GM10248 (cell line): Measurements from ENCODE around the gene INTS14.
"Not testable (repeated sequence)": the region's sequence is repeated elsewhere in the genome, so short reads cannot be mapped to it uniquely, and the experiment has no call there.

Experiments
- CTCF ChIA-PET: fragments of 300-600 bp; sonication (Branson Sonifier 250); formaldehyde crosslinking; extraction: SDS; loops from one replicate; lab custom pipeline; 2021; ENCODE audit warnings: antibody characterized with exemption; lab: Yijun Ruan, JAX
- POLR2A ChIA-PET: fragments of 350-650 bp; sonication (Branson Sonifier 250); formaldehyde crosslinking; extraction: SDS; loops from one replicate; lab custom pipeline; 2020; ENCODE audit warnings: antibody characterized with exemption; lab: Yijun Ruan, JAX
- DNase-seq: peaks from one replicate; pipeline ENCODE4 v3.0.0; 2012; ENCODE audit errors: extremely low spot score
- CTCF ChIP-seq: IDR thresholded peaks from 2 replicates; pipeline ENCODE4 v1.5.1; 2012; ENCODE audit warnings: mild to moderate bottlenecking, low read depth; ENCODE audit errors: extremely low read depth, missing control alignments, control extremely low read depth

Gene INTS14

DNA sequence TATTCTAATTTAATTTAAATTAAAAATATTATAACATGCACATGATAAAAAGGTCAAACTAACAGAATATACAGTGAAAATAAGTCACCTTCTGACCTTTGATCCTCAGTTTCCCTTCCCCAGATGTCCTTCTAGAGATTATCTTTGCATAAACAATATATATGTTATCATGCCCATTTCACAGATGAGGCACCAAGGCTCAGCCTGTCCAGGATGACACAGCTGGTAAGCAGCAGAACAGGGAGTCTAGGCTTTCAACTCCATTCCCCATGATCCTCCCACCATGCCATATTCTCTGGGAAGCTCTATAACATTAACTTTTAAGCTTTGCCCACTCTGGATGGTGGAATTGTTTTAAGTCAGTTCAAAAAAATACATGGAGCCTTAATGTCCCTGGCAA lies 12.2 kb upstream of the INTS14 start:
- CTCF ChIA-PET = interaction anchor here (2.1 to 3.4 kb wide), 3 partner anchors 12 to 36 kb away, joined by 5 to 24 read pairs (median 8); partner anchors contain the start of gene INTS14
- no peak for DNase-seq
- no peak for TF ChIP-seq CTCF
- POLR2A ChIA-PET = no interaction called here

DNA sequence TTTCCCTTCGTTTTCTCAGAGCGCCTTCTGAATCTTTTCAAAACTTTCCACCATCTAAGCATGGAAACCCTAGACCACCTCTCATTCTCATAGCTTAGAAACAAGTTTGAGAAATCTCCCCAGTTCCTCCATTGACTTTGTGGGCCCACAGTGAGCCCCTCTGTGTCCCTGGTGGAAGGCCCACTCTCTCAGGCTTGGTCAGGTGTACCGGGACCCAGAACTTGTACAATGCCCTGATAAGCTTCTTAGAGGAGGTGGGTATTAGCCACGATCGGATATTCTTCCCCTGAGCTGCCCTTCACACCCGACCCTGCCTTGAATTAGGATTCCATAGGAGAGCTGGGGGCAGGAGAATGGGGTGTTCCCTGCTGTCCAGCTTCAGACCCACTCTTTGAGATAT lies 10.7 kb upstream of the INTS14 start, which contains the start of gene SLC24A1:
SLC24A1 (plus strand) TSS at position 301 of the 400 bp plus-strand sequence. CDS start 2,143 bp downstream, outside the sequence.
- ChIA-PET CTCF (interaction anchor here (0.9 to 3.4 kb wide), 6 partner anchors 9 to 37 kb away, joined by 3 to 24 read pairs (median 4); partner anchors contain the start of gene INTS14), POLR2A (interaction anchor here (1.0 kb wide), 1 partner anchor 11 kb away, joined by 3 read pairs; the partner anchor contains the start of gene INTS14)
- DNase-seq = no peak
- no peak for TF ChIP-seq CTCF

GRCh38 chr15:65620833-65621232 lies 9.9 kb upstream of the INTS14 start:
- no peak for DNase-seq
- ChIA-PET POLR2A (no interaction called here), CTCF (interaction anchor here (0.9 to 3.4 kb wide), 4 partner anchors 9 to 16 kb away, joined by 3 to 24 read pairs (median 4); partner anchors contain the start of gene INTS14)
- no peak for TF ChIP-seq CTCF

DNA sequence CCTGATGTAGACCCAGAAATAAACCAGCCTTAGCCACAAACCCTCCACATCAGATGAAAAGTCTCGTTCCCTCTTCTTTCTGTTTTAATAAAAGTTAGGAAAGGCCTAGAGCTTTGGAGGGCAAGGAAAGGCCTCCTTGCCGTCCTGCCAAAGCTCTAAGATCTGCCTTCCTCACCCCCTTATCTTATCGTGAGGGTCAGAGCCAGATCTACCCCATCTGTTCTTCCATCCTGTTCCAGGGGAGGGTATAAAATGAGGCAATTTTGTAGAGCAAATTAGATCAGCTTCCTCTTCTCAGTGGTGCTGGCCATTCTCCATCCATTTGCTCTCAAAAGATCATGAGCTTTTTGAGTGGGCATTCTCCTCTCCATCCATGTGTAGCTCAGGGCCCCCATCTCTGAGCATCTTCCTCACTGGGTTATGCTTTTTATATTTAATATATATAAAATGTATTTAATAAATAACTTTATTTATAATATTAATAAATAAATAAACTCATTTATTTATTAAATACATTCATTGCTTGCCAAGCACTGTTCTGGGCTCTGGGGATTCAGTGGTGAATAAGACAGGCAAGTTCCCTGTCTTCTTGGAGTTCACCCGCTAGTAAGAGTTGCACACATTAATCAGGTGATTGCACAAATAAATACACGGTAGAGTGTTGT lies 8.8 kb upstream of the INTS14 start:
- ChIA-PET CTCF (interaction anchor here (1.0 to 1.6 kb wide), 3 partner anchors 9 to 29 kb away, joined by 3 to 6 read pairs (median 5); partner anchors contain the start of gene INTS14), POLR2A (no interaction called here)
- no peak for DNase-seq
- no peak for TF ChIP-seq CTCF

GRCh38 chr15:65618560-65619109 lies 7.7 kb upstream of the INTS14 start:
- POLR2A ChIA-PET = no interaction called here
- CTCF ChIA-PET = interaction anchor here (1.5 to 1.6 kb wide), 2 partner anchors 8 to 10 kb away, joined by 5 to 6 read pairs; partner anchors contain the start of gene INTS14

GRCh38 chr15:65615887-65616286 lies 5.0 kb upstream of the INTS14 start:
- DNase-seq, POLR2A ChIA-PET, CTCF ChIA-PET: not testable (repeated sequence)

More at GRCh38 chr15:65618560-65619109, 7.7 kb upstream of the INTS14 start:
- DNase-seq = no peak
- TF ChIP-seq CTCF = no peak
